ENCODE data around the gene MARVELD1. TPM values are rescaled to one million over a fixed set of nuclear protein-coding genes. Genes with fewer than 3 reads are reported as not detected.
"Not testable (repeated sequence)": the region's sequence is repeated elsewhere in the genome, so short reads cannot be mapped to it uniquely, and the experiment has no call there.

The MARVELD1 gene
- total RNA-seq, 4 donors from 2014 or later, result 16.7 to 23.0 (median 21.3) TPM

- no peak for TF ChIP-seq CTCF (IDR thresholded peaks at IDR 0.05)
- DNase-seq (ENCODE audit: low spot score) (no peak), ATAC-seq (ENCODE audit: low FRiP score) (no peak)
Observed at GRCh38 chr10:97675222-97675621, 38.3 kb upstream of the MARVELD1 start.

GRCh38 chr10:97676770-97677581 lies 36.6 kb upstream of the MARVELD1 start:
- no peak for TF ChIP-seq CTCF (IDR thresholded peaks at IDR 0.05)
- no peak for DNase-seq (ENCODE audit: low spot score)
- ATAC-seq (ENCODE audit: low FRiP score), result peak; percentile 74

GRCh38 chr10:97679594-97679993 lies 33.9 kb upstream of the MARVELD1 start:
- ATAC-seq (ENCODE audit: low FRiP score), result no peak
- DNase-seq (ENCODE audit: low spot score), result no peak
- TF ChIP-seq CTCF (IDR thresholded peaks at IDR 0.05), result no peak

GRCh38 chr10:97682042-97682441 lies 31.5 kb upstream of the MARVELD1 start:
- DNase-seq (ENCODE audit: low spot score) (no peak), ATAC-seq (ENCODE audit: low FRiP score) (no peak)
- no peak for TF ChIP-seq CTCF (IDR thresholded peaks at IDR 0.05)

- DNase-seq (ENCODE audit: low spot score) (no peak), ATAC-seq (ENCODE audit: low FRiP score) (no peak)
- TF ChIP-seq CTCF (IDR thresholded peaks at IDR 0.05), result no peak
Observed at GRCh38 chr10:97683556-97684367, 29.8 kb upstream of the MARVELD1 start.

GRCh38 chr10:97684368-97684713 lies 29.2 kb upstream of the MARVELD1 start:
- DNase-seq (ENCODE audit: low spot score); ATAC-seq (ENCODE audit: low FRiP score): not testable (repeated sequence)

GRCh38 chr10:97684866-97685394 lies 28.6 kb upstream of the MARVELD1 start:
- no peak for TF ChIP-seq CTCF (IDR thresholded peaks at IDR 0.05)
- no peak for ATAC-seq (ENCODE audit: low FRiP score)
- no peak for DNase-seq (ENCODE audit: low spot score)

Data from omental fat pad (tissue), 4 donors.